ENCODE measurements around the gene ARHGEF16.

DNA sequence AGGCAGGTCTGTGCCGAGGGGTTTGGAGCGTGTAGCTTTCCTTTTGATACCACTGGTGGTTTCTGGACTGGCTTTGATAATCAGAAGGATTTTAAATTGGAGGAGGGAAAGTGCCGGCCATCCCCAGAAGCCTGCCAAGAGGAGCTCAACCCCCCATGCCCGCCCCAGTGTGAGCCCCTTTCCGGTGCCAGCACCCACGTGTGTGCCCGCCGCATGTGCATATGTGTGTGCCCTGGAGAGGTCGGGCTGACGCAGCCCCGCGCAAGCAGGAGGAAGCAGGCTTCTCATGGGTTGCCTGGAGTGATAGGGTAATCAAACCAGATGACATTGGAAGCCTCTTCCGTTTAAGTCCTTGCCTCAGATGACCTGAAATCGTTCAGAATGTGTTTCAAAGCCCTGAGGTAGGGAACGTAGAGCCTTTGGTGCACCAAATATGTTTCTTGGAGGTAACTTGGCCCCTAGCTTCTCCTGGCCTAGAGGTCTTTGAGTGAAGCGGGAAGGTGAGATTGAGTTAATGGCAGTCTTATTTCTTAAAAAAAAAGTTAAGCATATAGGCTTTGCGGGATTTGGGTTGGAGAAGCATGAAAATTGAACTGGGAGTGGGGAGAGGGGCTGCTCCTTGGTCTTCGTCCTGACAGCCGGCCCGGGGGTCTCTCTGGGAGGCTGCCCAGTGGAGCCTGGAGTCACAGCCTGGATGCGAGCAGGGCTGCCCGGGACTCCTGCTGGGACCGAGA lies 34.1 kb upstream of the ARHGEF16 start:
- TF ChIP-seq, protein P1, sequence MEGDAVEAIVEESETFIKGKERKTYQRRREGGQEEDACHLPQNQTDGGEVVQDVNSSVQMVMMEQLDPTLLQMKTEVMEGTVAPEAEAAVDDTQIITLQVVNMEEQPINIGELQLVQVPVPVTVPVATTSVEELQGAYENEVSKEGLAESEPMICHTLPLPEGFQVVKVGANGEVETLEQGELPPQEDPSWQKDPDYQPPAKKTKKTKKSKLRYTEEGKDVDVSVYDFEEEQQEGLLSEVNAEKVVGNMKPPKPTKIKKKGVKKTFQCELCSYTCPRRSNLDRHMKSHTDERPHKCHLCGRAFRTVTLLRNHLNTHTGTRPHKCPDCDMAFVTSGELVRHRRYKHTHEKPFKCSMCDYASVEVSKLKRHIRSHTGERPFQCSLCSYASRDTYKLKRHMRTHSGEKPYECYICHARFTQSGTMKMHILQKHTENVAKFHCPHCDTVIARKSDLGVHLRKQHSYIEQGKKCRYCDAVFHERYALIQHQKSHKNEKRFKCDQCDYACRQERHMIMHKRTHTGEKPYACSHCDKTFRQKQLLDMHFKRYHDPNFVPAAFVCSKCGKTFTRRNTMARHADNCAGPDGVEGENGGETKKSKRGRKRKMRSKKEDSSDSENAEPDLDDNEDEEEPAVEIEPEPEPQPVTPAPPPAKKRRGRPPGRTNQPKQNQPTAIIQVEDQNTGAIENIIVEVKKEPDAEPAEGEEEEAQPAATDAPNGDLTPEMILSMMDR (IDR thresholded peaks at IDR 0.05), result no peak
- no peak for TF ChIP-seq EZH2phosphoT487 (IDR thresholded peaks at IDR 0.05)
